Fibroblast of upper back skin (primary cell): ENCODE data around the gene CIROP.
A peak's percentile ranks its signal among the peaks of the same experiment; 100 is the strongest.

Source experiments
- DNase-seq: peaks from one replicate; pipeline ENCODE4 v3.0.0-alpha.2; 2013

CIROP gene

GRCh38 chr14:23130871-23131270 lies 26.1 kb upstream of the CIROP start:
- DNase-seq = no peak

- no peak for DNase-seq
These were observed 25.0 kb upstream of the CIROP start for GRCh38 chr14:23129759-23130316.

- no peak for DNase-seq
These were observed 24.4 kb upstream of the CIROP start for GRCh38 chr14:23128969-23129758.

GRCh38 chr14:23127861-23128260 lies 23.1 kb upstream of the CIROP start:
- no peak for DNase-seq

GRCh38 chr14:23126548-23127278 lies 21.9 kb upstream of the CIROP start:
- no peak for DNase-seq

- no peak for DNase-seq
These were observed 21.2 kb upstream of the CIROP start for GRCh38 chr14:23125933-23126524.

- no peak for DNase-seq
These were observed 20.2 kb upstream of the CIROP start for GRCh38 chr14:23125011-23125410.

GRCh38 chr14:23124337-23124954 lies 19.7 kb upstream of the CIROP start:
- DNase-seq = no peak

- peak; percentile 9 for DNase-seq
These were observed 18.6 kb upstream of the CIROP start for GRCh38 chr14:23123419-23123818.

GRCh38 chr14:23122086-23122485 lies 17.3 kb upstream of the CIROP start:
- DNase-seq = no peak

- peak; percentile 12 for DNase-seq
These were observed 16.6 kb upstream of the CIROP start for GRCh38 chr14:23121361-23121771.

- DNase-seq = peak; percentile 85
These were observed 15.9 kb upstream of the CIROP start for GRCh38 chr14:23120541-23121251.

GRCh38 chr14:23119363-23120327 lies 14.9 kb upstream of the CIROP start:
- no peak for DNase-seq

- DNase-seq = no peak
These were observed 13.9 kb upstream of the CIROP start, which contains the start of gene CEBPE for GRCh38 chr14:23118506-23119362. TSS of gene CEBPE (minus strand) at chr14:23119255. CDS start at chr14:23119091, 164 bp downstream.

- DNase-seq = no peak
These were observed 12.7 kb upstream of the CIROP start for GRCh38 chr14:23117371-23118020.

- no peak for DNase-seq
These were observed 11.1 kb upstream of the CIROP start for GRCh38 chr14:23115918-23116317.

- DNase-seq = peak; percentile 95
These were observed 10.4 kb upstream of the CIROP start for GRCh38 chr14:23115039-23115731.

GRCh38 chr14:23114669-23115038 lies 9.9 kb upstream of the CIROP start:
- DNase-seq = no peak

GRCh38 chr14:23114120-23114458 lies 9.3 kb upstream of the CIROP start:
- DNase-seq = no peak
